MCF 10A (cell line): ENCODE data around the gene CAVIN3. TPM values are rescaled to one million over a fixed set of nuclear protein-coding genes. Genes with fewer than 3 reads are reported as not detected.

ENCODE experiments used
- BruUV-seq: library from RNA; stranded (reverse); fragments of 400-500 nt; replicated peaks from 2 replicates; lab custom pipeline; 2021; lab: Mats Ljungman, UMichigan
- CTCF ChIA-PET: fragments of 300-600 bp; sonication (Branson Sonifier 250); formaldehyde crosslinking; extraction: SDS; loops from one replicate; lab custom pipeline; 2021; ENCODE audit warnings: antibody characterized with exemption, inconsistent platforms; lab: Yijun Ruan, JAX
- POLR2A ChIA-PET: fragments of 300-600, 350-650 bp; sonication (Branson Sonifier 250); formaldehyde crosslinking; extraction: SDS; loops from one replicate; lab custom pipeline; 2020; ENCODE audit warnings: antibody characterized with exemption, inconsistent platforms; lab: Yijun Ruan, JAX
- DNase-seq: peaks from one replicate; pipeline ENCODE4 v3.0.0-alpha.2; 2018; ENCODE audit not compliant: unreplicated experiment
- H3K27ac Mint-ChIP-seq: one replicate; pipeline ENCODE4 v1.8.0; 2022; ENCODE audit warnings: mild to moderate bottlenecking, low read depth, mixed read lengths; ENCODE audit not compliant: unreplicated experiment
- H3K27me3 Mint-ChIP-seq: one replicate; pipeline ENCODE4 v1.8.0; 2022; ENCODE audit warnings: mixed read lengths; ENCODE audit not compliant: insufficient read depth, unreplicated experiment
- H3K36me3 Mint-ChIP-seq: one replicate; pipeline ENCODE4 v1.8.0; 2022; ENCODE audit warnings: mild to moderate bottlenecking, moderate library complexity, mixed read lengths; ENCODE audit not compliant: insufficient read depth, unreplicated experiment
- H3K4me1 Mint-ChIP-seq: one replicate; pipeline ENCODE4 v1.8.0; 2022; ENCODE audit warnings: mixed read lengths; ENCODE audit not compliant: insufficient read depth, unreplicated experiment
- H3K4me3 Mint-ChIP-seq: one replicate; pipeline ENCODE4 v1.8.0; 2022; ENCODE audit warnings: mild to moderate bottlenecking, moderate library complexity, mixed read lengths; ENCODE audit not compliant: unreplicated experiment
- H3K9me3 Mint-ChIP-seq: one replicate; pipeline ENCODE4 v1.8.0; 2022; ENCODE audit warnings: mixed read lengths; ENCODE audit not compliant: unreplicated experiment
- intact Hi-C: fragments of 100-400 bp; cut with micrococcal nuclease; formaldehyde crosslinking; loops from 2 replicates; pipeline ENCODE4 v1.14.1; 2022
- total RNA-seq: library from RNA; stranded (reverse); gene quantifications from 2 replicates; pipeline ENCODE4 v1.2.3, GENCODE V29; 2022
- TF ChIP-seq, protein P1 (sequence below): fragments of 200-600 bp; IDR thresholded peaks from one replicate; pipeline ENCODE4 v1.8.0; 2022; ENCODE audit warnings: antibody characterized with exemption, mild to moderate bottlenecking; ENCODE audit not compliant: unreplicated experiment

Gene CAVIN3
- total RNA-seq, 1 experiment from 2014 or later, result 69.9 TPM

DNA sequence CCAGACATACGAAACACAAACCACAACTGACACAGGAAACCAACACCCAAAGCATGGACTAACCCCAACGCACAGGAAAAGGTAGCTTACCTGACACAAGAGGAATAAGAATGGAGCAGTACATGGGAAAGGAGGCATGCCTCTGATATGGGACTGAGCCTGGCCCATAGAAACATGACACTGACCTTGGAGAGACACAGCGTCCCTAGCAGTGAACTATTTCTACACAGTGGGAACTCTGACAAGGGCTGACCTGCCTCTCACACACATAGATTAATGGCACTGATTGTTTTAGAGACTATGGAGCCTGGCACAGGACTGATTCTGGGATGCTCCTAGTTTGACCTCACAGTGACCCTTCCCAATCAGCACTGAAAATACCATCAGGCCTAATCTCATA is 48.7 kb downstream of the CAVIN3 start:
- CTCF ChIA-PET, result interaction anchor here (0.7 to 1.8 kb wide), 4 partner anchors 12 to 91 kb away, joined by 3 to 6 read pairs (median 5); partner anchors contain the start of gene CCKBR
- intact Hi-C loops, result no loop called here

DNA sequence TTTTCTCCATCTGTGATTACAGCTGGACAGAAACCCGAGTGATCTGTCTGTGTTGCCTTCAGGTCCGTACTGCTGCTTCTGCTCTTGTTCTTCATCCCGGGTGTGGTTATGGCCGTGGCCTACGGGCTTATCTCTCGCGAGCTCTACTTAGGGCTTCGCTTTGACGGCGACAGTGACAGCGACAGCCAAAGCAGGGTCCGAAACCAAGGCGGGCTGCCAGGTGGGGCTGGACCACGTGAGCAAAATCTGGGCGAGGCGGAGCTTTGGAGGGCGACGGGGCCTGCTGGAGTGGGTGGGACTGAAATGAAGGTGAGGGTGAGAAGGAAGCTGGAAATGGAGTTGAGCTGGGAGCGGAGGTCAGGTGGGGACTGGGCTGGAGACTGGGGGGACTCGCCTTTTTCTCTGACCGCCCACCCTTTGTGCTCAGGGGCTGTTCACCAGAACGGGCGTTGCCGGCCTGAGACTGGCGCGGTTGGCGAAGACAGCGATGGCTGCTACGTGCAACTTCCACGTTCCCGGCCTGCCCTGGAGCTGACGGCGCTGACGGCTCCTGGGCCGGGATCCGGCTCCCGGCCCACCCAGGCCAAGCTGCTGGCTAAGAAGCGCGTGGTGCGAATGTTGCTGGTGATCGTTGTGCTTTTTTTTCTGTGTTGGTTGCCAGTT is 49.6 kb downstream of the CAVIN3 start:
- Mint-ChIP-seq H3K36me3 (no peaks in the 10 kb centered on the region), H3K27me3 (peaks cover 18% of the 10 kb centered on the region), H3K4me1 (no peaks in the 10 kb centered on the region), H3K9me3 (peaks cover 2% of the 10 kb centered on the region), H3K27ac (no peak overlapping the region), H3K4me3 (no peak overlapping the region)
- BruUV-seq, result no TSS peak
- no peak for DNase-seq
- ChIA-PET POLR2A (no interaction called here), CTCF (interaction anchor here (0.7 to 1.8 kb wide), 4 partner anchors 11 to 92 kb away, joined by 3 to 6 read pairs (median 5); partner anchors contain the start of gene CCKBR)
- intact Hi-C loops, result no loop called here
- TF ChIP-seq, protein P1, sequence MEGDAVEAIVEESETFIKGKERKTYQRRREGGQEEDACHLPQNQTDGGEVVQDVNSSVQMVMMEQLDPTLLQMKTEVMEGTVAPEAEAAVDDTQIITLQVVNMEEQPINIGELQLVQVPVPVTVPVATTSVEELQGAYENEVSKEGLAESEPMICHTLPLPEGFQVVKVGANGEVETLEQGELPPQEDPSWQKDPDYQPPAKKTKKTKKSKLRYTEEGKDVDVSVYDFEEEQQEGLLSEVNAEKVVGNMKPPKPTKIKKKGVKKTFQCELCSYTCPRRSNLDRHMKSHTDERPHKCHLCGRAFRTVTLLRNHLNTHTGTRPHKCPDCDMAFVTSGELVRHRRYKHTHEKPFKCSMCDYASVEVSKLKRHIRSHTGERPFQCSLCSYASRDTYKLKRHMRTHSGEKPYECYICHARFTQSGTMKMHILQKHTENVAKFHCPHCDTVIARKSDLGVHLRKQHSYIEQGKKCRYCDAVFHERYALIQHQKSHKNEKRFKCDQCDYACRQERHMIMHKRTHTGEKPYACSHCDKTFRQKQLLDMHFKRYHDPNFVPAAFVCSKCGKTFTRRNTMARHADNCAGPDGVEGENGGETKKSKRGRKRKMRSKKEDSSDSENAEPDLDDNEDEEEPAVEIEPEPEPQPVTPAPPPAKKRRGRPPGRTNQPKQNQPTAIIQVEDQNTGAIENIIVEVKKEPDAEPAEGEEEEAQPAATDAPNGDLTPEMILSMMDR, result no peak

More for the DNA sequence above, 48.7 kb downstream of the CAVIN3 start:
- TF ChIP-seq, protein P1, result no peak
- no peak for DNase-seq
- POLR2A ChIA-PET, result no interaction called here
- no TSS peak for BruUV-seq
- Mint-ChIP-seq H3K4me1 (no peaks in the 10 kb centered on the region), H3K4me3 (no peak overlapping the region), H3K9me3 (peaks cover 11% of the 10 kb centered on the region), H3K36me3 (no peaks in the 10 kb centered on the region), H3K27ac (no peak overlapping the region), H3K27me3 (peaks cover 12% of the 10 kb centered on the region)

DNA sequence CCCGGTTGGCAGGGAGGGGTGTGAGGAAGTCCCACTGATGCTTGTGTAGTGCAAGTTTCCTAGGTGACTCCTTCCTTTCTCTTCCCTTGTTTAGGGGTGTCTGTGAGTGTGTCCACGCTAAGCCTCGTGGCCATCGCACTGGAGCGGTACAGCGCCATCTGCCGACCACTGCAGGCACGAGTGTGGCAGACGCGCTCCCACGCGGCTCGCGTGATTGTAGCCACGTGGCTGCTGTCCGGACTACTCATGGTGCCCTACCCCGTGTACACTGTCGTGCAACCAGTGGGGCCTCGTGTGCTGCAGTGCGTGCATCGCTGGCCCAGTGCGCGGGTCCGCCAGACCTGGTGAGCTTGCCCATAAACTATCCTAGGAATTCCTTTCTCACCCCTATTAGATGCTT is 50.3 kb downstream of the CAVIN3 start:
- no peaks in the 10 kb centered on the region for H3K36me3 Mint-ChIP-seq
- intact Hi-C loops, result no loop called here
- no peak overlapping the region for H3K4me3 Mint-ChIP-seq
- CTCF ChIA-PET, result interaction anchor here (0.6 to 1.8 kb wide), 3 partner anchors 17 to 93 kb away, joined by 3 to 6 read pairs (median 3); no protein-coding TSS in a partner anchor
- BruUV-seq, result no TSS peak
- H3K9me3 Mint-ChIP-seq, result no peaks in the 10 kb centered on the region
- H3K4me1 Mint-ChIP-seq, result no peaks in the 10 kb centered on the region
- H3K27ac Mint-ChIP-seq, result no peak overlapping the region
- peaks cover 21% of the 10 kb centered on the region for H3K27me3 Mint-ChIP-seq
- POLR2A ChIA-PET, result no interaction called here
- TF ChIP-seq, protein P1, result no peak
- DNase-seq, result no peak

Other genes starting within 250 kb of the CAVIN3 start
- gene OR56B4, start 212.8 kb downstream of the CAVIN3 start, total RNA-seq, result not detected in 2 replicates
- not detected in 2 replicates for gene OR52B2, start 150.2 kb downstream of the CAVIN3 start, total RNA-seq
- not detected in 2 replicates for gene OR52W1, start 121.3 kb downstream of the CAVIN3 start, total RNA-seq
- not detected in 2 replicates for gene C11orf42, start 114.9 kb downstream of the CAVIN3 start, total RNA-seq
- gene FHIP1B, start 85.9 kb downstream of the CAVIN3 start, total RNA-seq, result 44.6 and 51.1 TPM in 2 replicates
- not detected in 2 replicates for gene CNGA4, start 81.4 kb downstream of the CAVIN3 start, total RNA-seq
- gene CCKBR, start 60.7 kb downstream of the CAVIN3 start, total RNA-seq, result not detected in 2 replicates
- 15.0 and 32.2 TPM in 2 replicates for gene SMPD1, start 70.0 kb upstream of the CAVIN3 start, total RNA-seq
- 0.89 and 1.3 TPM in 2 replicates for gene APBB1, start 98.6 kb upstream of the CAVIN3 start, total RNA-seq
- gene HPX, start 120.5 kb upstream of the CAVIN3 start, total RNA-seq, result 0.71 and 0.75 TPM in 2 replicates
- gene TRIM3, start 153.4 kb upstream of the CAVIN3 start, total RNA-seq, result 7.3 and 7.4 TPM in 2 replicates
- 76.3 and 96.0 TPM in 2 replicates for gene ARFIP2, start 160.8 kb upstream of the CAVIN3 start, total RNA-seq
- gene TIMM10B, start 161.0 kb upstream of the CAVIN3 start, total RNA-seq, result 36.2 and 42.1 TPM in 2 replicates
- 18.3 and 26.5 TPM in 2 replicates for gene DNHD1, start 176.8 kb upstream of the CAVIN3 start, total RNA-seq